ENCODE measurements around the gene APOC4. TPM values are rescaled to one million over a fixed set of nuclear protein-coding genes. Genes with fewer than 3 reads are reported as not detected.

Gene APOC4
- total and polyA plus RNA-seq, 7 experiments from 2014 or later = not detected

Other genes with a start within 250 kb of the APOC4 start
- gene CEACAM16, start 243.1 kb upstream of the APOC4 start, total RNA-seq = not detected
- not detected for gene CEACAM16, start 243.1 kb upstream of the APOC4 start, polyA plus RNA-seq
- 100 to 1,000 TPM in 1 of 5 experiments, 10 to 100 TPM in 4; 10.2 to 107 (median 94.2) TPM for gene BCL3, start 193.5 kb upstream of the APOC4 start, total RNA-seq
- 1 to 10 TPM; 3.3 to 8.9 TPM for gene BCL3, start 193.5 kb upstream of the APOC4 start, polyA plus RNA-seq
- not detected for gene CBLC, start 164.3 kb upstream of the APOC4 start, total RNA-seq
- not detected for gene CBLC, start 164.3 kb upstream of the APOC4 start, polyA plus RNA-seq
- under 1 TPM in 1 of 5 experiments, not detected in 4; 0.42 TPM for gene BCAM, start 133.1 kb upstream of the APOC4 start, total RNA-seq
- not detected for gene BCAM, start 133.1 kb upstream of the APOC4 start, polyA plus RNA-seq
- gene NECTIN2, start 95.9 kb upstream of the APOC4 start, total RNA-seq = 1 to 10 TPM in 3 of 5 experiments, under 1 TPM in 2; 0.17 to 9.2 (median 1.2) TPM
- under 1 TPM in 1 of 2 donors, not detected in 1; 0.16 TPM for gene NECTIN2, start 95.9 kb upstream of the APOC4 start, polyA plus RNA-seq
- gene TOMM40, start 51.0 kb upstream of the APOC4 start, total RNA-seq = 10 to 100 TPM; 26.3 to 73.3 (median 37.5) TPM
- 10 to 100 TPM; 26.5 to 44.8 TPM for gene TOMM40, start 51.0 kb upstream of the APOC4 start, polyA plus RNA-seq
- 1 to 10 TPM in 4 of 5 experiments, under 1 TPM in 1; 0.41 to 7.9 (median 4.0) TPM for gene APOE, start 36.4 kb upstream of the APOC4 start, total RNA-seq
- gene APOE, start 36.4 kb upstream of the APOC4 start, polyA plus RNA-seq = not detected
- gene APOC1, start 27.6 kb upstream of the APOC4 start, total RNA-seq = 1 to 10 TPM in 2 of 5 experiments, not detected in 3; 1.7 to 5.2 TPM
- gene APOC1, start 27.6 kb upstream of the APOC4 start, polyA plus RNA-seq = not detected
- 1 to 10 TPM in 1 of 5 experiments, not detected in 4; 1.7 TPM for gene APOC2, start 3.8 kb downstream of the APOC4 start, total RNA-seq
- gene APOC2, start 3.8 kb downstream of the APOC4 start, polyA plus RNA-seq = not detected
- 10 to 100 TPM; 68.4 to 83.3 (median 76.8) TPM for gene CLPTM1, start 13.1 kb downstream of the APOC4 start, total RNA-seq
- 10 to 100 TPM; 11.7 to 25.6 TPM for gene CLPTM1, start 13.1 kb downstream of the APOC4 start, polyA plus RNA-seq
- 10 to 100 TPM; 30.7 to 87.3 (median 71.3) TPM for gene RELB, start 59.2 kb downstream of the APOC4 start, total RNA-seq
- 10 to 100 TPM; 13.4 to 14.7 TPM for gene RELB, start 59.2 kb downstream of the APOC4 start, polyA plus RNA-seq
- gene CLASRP, start 96.8 kb downstream of the APOC4 start, total RNA-seq = 100 to 1,000 TPM in 4 of 5 experiments, 10 to 100 TPM in 1; 94.7 to 185 (median 163) TPM
- 10 to 100 TPM in 1 of 2 donors, 1 to 10 TPM in 1; 3.6 to 10.8 TPM for gene CLASRP, start 96.8 kb downstream of the APOC4 start, polyA plus RNA-seq
- 1 to 10 TPM in 3 of 5 experiments, under 1 TPM in 2; 0.57 to 3.6 (median 2.2) TPM for gene ZNF296, start 134.2 kb downstream of the APOC4 start, total RNA-seq
- gene ZNF296, start 134.2 kb downstream of the APOC4 start, polyA plus RNA-seq = 1 to 10 TPM; 1.1 to 1.2 TPM
- gene GEMIN7, start 137.0 kb downstream of the APOC4 start, total RNA-seq = 10 to 100 TPM in 4 of 5 experiments, 1 to 10 TPM in 1; 4.9 to 31.6 (median 16.6) TPM
- gene GEMIN7, start 137.0 kb downstream of the APOC4 start, polyA plus RNA-seq = 10 to 100 TPM; 46.3 to 65.5 TPM
- 10 to 100 TPM; 20.0 to 28.3 (median 21.9) TPM for gene PPP1R37, start 150.9 kb downstream of the APOC4 start, total RNA-seq
- 1 to 10 TPM; 1.4 to 1.5 TPM for gene PPP1R37, start 150.9 kb downstream of the APOC4 start, polyA plus RNA-seq
- gene NKPD1, start 218.7 kb downstream of the APOC4 start, total RNA-seq = 1 to 10 TPM in 1 of 5 experiments, under 1 TPM in 4; 0.07 to 1.2 (median 0.73) TPM
- under 1 TPM; 0.41 to 0.60 TPM for gene NKPD1, start 218.7 kb downstream of the APOC4 start, polyA plus RNA-seq
- gene TRAPPC6A, start 236.0 kb downstream of the APOC4 start, total RNA-seq = 10 to 100 TPM; 44.6 to 61.9 (median 53.0) TPM
- 100 to 1,000 TPM; 173 to 174 TPM for gene TRAPPC6A, start 236.0 kb downstream of the APOC4 start, polyA plus RNA-seq
- gene BLOC1S3, start 236.5 kb downstream of the APOC4 start, total RNA-seq = 10 to 100 TPM; 13.7 to 24.9 (median 15.4) TPM
- 10 to 100 TPM in 1 of 2 donors, 1 to 10 TPM in 1; 6.9 to 17.4 TPM for gene BLOC1S3, start 236.5 kb downstream of the APOC4 start, polyA plus RNA-seq

All from naive thymus-derived CD4-positive, alpha-beta T cell (primary cell).